Right ventricle myocardium superior (tissue), 1 donor: ENCODE results near the gene CD63. TPM values are rescaled to one million over a fixed set of nuclear protein-coding genes. Genes with fewer than 3 reads are reported as not detected.

Experiments used
- ATAC-seq: fragments of 200-7000 bp; cut with Tn5 transposase; one replicate; pipeline ENCODE4 v1.9.1; 2020; ENCODE audit warnings: mild to moderate bottlenecking; ENCODE audit not compliant: poor library complexity
- DNase-seq: peaks from one replicate; pipeline ENCODE4 v3.0.0-alpha.2; 2020
- intact Hi-C: fragments of 100-400 bp; cut with DNase I; formaldehyde crosslinking; loops from one replicate; pipeline ENCODE4 v1.11.2; 2022
- total RNA-seq: library from RNA; stranded (reverse); fragmentation: NEBNext Ultra II Directional; extraction: Animal tissue kit (Norgen Biotek cat#: 25700); gene quantifications from one replicate; pipeline ENCODE4 v1.2.1, GENCODE V29; 2021
- donor health status: DM: no; HTN: yes; CAD: no; lungs with severe emphysema.

Gene CD63
- total RNA-seq, 1 donor from 2014 or later = 723 TPM

DNA sequence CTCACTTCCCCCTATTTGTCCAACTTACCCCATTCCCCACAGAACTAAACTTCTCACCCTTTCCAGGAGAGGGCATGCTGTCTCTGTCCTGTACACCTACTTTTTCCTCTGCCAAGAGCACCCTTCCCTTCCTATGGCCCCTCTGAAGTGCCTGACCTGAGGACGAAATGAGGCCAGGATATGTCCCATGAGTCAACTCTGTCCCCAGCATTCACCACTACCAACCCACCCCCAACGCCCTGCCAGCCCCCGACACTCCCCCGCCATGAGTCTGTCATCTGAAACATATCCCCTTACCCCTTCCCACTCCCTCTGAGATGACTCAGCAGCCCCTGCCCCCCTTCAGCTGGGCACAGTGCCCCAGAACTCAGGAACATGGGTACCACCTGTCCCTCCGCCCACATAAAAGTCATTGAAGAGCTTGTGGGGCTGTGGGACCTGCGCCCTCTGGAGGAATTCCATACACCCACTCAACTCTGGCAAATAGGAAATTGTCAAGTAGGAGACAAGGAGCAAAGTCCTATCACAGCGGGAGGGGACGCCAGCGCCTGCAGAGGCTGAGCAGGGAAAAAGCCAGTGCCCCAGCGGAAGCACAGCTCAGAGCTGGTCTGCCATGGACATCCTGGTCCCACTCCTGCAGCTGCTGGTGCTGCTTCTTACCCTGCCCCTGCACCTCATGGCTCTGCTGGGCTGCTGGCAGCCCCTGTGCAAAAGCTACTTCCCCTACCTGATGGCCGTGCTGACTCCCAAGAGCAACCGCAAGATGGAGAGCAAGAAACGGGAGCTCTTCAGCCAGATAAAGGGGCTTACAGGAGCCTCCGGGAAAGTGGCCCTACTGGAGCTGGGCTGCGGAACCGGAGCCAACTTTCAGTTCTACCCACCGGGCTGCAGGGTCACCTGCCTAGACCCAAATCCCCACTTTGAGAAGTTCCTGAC is 47.4 kb downstream of the CD63 start:
- DNase-seq = peak; percentile 77
- intact Hi-C loops = no loop called here
- peak; percentile 82 for ATAC-seq

GRCh38 chr12:55679691-55680090 is 49.1 kb downstream of the CD63 start:
- DNase-seq (no peak), ATAC-seq (no peak)
- intact Hi-C loops = no loop called here

GRCh38 chr12:55676707-55677106 is 52.1 kb downstream of the CD63 start:
- ATAC-seq (no peak), DNase-seq (no peak)

DNA sequence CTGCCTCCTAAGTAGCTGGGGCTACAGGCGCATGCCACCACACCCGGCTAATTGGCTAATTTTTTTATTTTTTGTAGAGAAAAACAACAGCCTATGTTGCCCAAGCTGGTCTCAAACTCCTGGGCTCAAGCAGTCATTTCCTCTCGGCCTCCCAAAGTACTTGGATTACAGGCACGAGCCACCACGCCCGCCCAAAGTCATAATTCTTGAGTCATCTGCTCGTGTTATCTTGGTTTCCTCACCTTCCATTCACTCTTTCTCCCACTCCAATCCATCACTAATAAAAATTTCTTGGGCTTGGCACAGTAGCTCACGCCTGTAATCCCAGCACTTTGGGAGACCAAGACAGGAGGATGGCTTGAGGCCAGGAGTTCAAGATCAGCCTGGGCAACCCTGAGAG is 53.1 kb downstream of the CD63 start:
- ATAC-seq (no peak), DNase-seq (no peak)
- intact Hi-C loops = no loop called here

More at GRCh38 chr12:55676707-55677106, 52.1 kb downstream of the CD63 start:
- intact Hi-C loops = no loop called here

Other genes starting within 250 kb of the CD63 start
- gene OR6C68, start 236.6 kb downstream of the CD63 start, total RNA-seq = not detected
- gene OR6C4, start 179.4 kb downstream of the CD63 start, total RNA-seq = not detected
- gene OR2AP1, start 156.5 kb downstream of the CD63 start, total RNA-seq = not detected
- gene OR10P1, start 92.1 kb downstream of the CD63 start, total RNA-seq = not detected
- 437 TPM for gene ITGA7, start 21.1 kb downstream of the CD63 start, total RNA-seq
- 119 TPM for gene BLOC1S1, start 13.0 kb downstream of the CD63 start, total RNA-seq
- 10.1 TPM for gene RDH5, start 8.6 kb downstream of the CD63 start, total RNA-seq
- 6.0 TPM for gene GDF11, start 14.1 kb upstream of the CD63 start, total RNA-seq
- gene SARNP, start 88.7 kb upstream of the CD63 start, total RNA-seq = 48.0 TPM
- 11.6 TPM for gene ORMDL2, start 89.0 kb upstream of the CD63 start, total RNA-seq
- gene DNAJC14, start 100.6 kb upstream of the CD63 start, total RNA-seq = 17.2 TPM
- gene MMP19, start 113.9 kb upstream of the CD63 start, total RNA-seq = 3.4 TPM
- 14.3 TPM for gene PYM1, start 198.9 kb upstream of the CD63 start, total RNA-seq
- 9.5 TPM for gene DGKA, start 202.2 kb upstream of the CD63 start, total RNA-seq
- 0.83 TPM for gene PMEL, start 237.0 kb upstream of the CD63 start, total RNA-seq
- gene CDK2, start 237.8 kb upstream of the CD63 start, total RNA-seq = 7.9 TPM
- 111 TPM for gene RAB5B, start 245.1 kb upstream of the CD63 start, total RNA-seq